ENCODE measurements around the gene CAPN5. TPM values are rescaled to one million over a fixed set of nuclear protein-coding genes. Genes with fewer than 3 reads are reported as not detected.

CAPN5 gene
- total RNA-seq, 3 donors from 2014 or later: 0.29 to 0.68 (median 0.53) TPM

DNA sequence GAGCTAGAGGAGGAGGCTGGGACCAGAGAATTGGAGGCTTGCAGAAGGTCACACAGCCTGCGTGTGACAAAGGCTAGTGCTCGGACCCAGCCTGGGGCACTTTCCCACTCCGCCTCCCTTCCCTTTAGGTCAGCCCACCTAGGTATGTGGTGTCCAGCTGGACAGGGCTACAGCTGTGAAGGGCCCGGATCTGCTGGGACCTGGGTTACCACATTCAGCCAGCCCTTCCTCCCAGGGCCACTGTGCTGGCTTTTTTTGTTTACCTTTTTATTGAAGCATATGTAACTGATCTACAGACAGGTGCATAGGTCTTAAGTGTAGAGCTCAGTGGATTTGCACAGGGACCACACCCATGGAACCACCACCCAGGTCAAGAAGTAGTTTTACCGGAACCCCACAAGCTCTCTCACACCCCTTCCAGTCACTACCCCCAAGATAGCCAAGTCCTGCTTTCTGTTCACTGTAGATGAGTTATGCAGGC is 8.7 kb downstream of the CAPN5 start:
- ATAC-seq (no peak), DNase-seq (no peak)
- H3K36me3 Mint-ChIP-seq (ENCODE audit: insufficient read depth): no peaks in the 10 kb centered on the region

DNA sequence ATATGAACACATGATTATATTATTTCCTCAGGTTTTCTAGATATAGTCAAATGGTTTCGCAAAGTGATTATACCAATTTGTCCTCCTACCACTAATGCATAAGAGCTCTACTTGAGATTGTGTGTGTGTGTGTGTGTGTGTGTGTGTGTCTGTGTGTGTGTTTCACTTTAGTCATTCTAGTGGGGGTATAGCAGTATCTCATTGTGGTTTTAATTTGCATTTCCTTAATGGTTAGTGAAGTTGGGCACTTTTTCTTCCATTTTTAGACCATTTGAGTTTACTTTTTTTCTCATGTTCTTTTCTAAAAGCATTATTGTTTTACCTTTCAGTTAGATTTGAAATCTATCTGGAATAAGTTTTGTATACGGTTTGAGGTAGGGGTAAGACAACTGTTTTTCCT is 12.9 kb downstream of the CAPN5 start:
- no peak for ATAC-seq
- no peak for DNase-seq
- no peaks in the 10 kb centered on the region for H3K9me3 Mint-ChIP-seq
- no peaks in the 10 kb centered on the region for H3K27me3 Mint-ChIP-seq (ENCODE audit: low read depth)
- no peak overlapping the region for H3K4me3 Mint-ChIP-seq
- H3K36me3 Mint-ChIP-seq (ENCODE audit: insufficient read depth): no peaks in the 10 kb centered on the region
- H3K4me1 Mint-ChIP-seq (ENCODE audit: low read depth): peaks cover 15% of the 10 kb centered on the region

More for the DNA sequence above, 8.7 kb downstream of the CAPN5 start:
- Mint-ChIP-seq H3K4me3 (no peak overlapping the region), H3K4me1 (ENCODE audit: low read depth) (peaks cover 15% of the 10 kb centered on the region), H3K27me3 (ENCODE audit: low read depth) (no peaks in the 10 kb centered on the region), H3K9me3 (no peaks in the 10 kb centered on the region)

DNA sequence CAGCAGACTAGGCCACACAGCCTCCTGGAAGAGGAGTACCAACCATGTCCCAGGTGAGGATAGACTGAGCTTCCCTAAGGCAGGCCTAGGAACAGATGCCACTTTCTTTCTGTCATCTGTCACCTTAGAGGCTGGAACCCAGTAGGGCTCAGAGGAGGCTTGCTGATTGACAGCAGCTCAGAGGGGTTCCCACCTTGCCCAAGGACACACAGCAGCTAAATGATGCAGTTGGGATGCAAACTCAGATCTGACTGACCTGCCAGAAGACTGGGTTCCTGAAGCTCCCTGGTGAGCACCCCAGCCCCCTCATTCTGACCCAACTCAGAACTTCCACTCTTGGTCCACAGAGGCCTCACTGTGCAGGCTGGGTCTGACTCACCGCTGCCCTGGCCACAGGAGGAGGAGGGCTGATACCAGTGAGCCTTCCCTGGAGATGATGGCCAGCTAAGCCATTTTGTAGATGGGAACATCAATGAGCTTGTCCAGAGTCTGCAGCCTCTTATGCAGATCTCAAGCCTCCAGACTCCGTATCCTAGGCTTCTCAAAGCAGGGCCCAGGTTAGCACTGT is 14.0 kb downstream of the CAPN5 start:
- no peaks in the 10 kb centered on the region for H3K9me3 Mint-ChIP-seq
- no peak overlapping the region for H3K4me3 Mint-ChIP-seq
- no peaks in the 10 kb centered on the region for H3K36me3 Mint-ChIP-seq (ENCODE audit: insufficient read depth)
- ATAC-seq (no peak), DNase-seq (no peak)
- peaks cover 15% of the 10 kb centered on the region for H3K4me1 Mint-ChIP-seq (ENCODE audit: low read depth)
- no peaks in the 10 kb centered on the region for H3K27me3 Mint-ChIP-seq (ENCODE audit: low read depth)

DNA sequence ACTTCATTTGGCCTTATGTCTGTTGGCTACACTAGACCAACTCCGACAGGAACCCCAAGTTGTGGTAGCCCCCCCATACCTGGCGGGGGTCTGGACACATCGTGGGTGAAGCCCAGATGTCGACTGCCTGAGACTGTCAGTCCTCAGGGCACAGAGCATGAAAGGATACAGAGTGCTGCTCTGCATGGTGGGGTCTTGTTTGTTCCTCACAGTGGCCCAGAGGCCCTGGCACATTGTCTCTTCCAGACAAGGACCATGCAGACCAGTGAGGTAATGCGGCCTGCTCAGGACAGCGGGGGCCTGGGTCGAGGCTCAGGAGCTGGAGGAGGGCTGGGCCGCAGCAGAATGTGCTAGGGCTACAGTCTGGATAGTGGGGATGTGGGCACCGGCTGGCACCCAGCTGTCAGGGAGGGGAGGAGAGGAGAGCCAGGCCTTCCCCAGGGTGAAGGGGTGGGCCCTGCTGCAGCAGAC is 14.6 kb downstream of the CAPN5 start:
- no peak for ATAC-seq
- Mint-ChIP-seq H3K36me3 (ENCODE audit: insufficient read depth) (no peaks in the 10 kb centered on the region), H3K27me3 (ENCODE audit: low read depth) (no peaks in the 10 kb centered on the region), H3K4me1 (ENCODE audit: low read depth) (peaks cover 15% of the 10 kb centered on the region), H3K9me3 (no peaks in the 10 kb centered on the region), H3K4me3 (no peak overlapping the region)
- no peak for DNase-seq

DNA sequence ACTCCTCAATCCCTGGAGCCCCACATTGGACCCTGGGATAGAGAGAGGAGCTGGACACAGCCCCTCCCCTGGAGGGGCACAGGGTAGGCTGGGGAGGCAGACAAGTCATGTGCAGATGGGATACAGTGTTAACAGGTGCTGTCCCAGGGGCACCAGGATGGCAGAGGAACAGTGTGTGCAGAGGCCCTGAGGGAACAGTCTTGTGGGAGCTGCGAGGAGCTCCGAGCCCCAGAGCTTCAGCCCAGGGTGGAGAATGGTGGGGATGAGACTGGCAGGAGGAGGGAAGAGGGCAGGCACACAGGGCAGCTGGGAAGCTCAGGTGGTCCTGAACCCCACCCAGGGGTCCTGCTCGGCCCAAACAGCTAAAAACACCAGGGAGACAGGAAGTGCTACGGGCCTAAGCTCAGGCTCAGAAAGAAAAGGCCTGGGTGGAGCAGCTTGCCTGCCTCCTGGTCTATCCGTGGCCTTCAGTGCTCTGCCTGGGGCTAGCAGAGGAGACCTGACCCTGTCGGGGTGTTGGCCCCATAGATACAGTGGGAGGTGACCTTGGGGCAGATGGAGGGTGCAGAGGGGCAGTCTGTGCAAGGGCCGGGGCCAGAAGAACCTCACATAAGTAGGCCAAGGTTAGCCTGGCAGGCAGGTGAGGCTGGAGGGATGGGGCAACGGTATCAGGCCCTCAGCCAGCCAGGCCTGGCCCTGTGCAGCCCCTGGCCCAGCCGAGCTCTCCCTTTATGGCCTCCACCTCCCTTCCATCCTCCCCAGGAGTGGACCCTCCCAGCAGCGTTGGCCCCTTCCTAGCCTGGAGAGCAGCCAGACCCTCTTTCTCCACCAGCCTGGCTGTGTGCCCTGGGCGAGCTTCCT is 15.4 kb downstream of the CAPN5 start:
- peak; percentile 24 to 32 for ATAC-seq
- Mint-ChIP-seq H3K36me3 (ENCODE audit: insufficient read depth) (no peaks in the 10 kb centered on the region), H3K9me3 (no peaks in the 10 kb centered on the region), H3K4me1 (ENCODE audit: low read depth) (peaks cover 15% of the 10 kb centered on the region), H3K27me3 (ENCODE audit: low read depth) (no peaks in the 10 kb centered on the region), H3K4me3 (peak overlapping the region; percentile 68)
- DNase-seq: no peak

DNA sequence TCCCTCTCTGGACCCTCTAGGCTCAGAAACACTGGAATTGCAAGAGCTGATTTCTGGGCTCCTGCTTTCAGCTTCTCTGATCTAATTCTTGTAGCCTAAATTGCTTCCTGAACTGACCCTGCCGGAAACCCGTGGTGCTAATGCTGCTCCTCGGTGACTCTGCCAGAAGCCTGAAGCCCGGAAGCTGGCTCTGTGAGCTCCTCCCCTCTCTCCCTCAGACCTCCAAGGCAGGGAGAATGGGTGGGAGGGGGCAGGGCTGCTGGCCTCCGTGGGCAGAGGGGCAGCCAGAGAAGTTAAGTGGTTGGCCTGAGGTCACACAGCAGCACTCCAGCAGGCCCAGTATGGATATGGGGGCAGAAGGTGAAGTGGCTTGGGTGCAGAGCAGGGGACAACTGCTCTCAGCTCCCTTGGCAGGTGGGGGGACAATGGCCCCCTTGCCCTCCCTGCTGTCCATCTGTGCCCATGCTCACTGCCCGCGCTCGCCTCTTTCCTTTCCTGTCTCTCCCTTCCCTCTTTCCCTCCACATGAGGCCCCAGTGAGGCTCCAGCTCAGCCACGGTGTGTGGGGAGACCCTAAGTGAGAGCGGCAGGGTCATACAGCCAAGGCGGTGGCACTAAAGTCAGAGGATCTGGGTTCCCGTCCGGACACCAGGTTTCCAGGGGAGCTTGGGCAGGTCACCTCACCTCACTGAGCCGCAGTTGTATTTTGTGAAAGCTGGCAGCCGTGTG is 16.2 kb downstream of the CAPN5 start:
- Mint-ChIP-seq H3K36me3 (ENCODE audit: insufficient read depth) (no peaks in the 10 kb centered on the region), H3K4me3 (peak overlapping the region; percentile 68), H3K9me3 (no peaks in the 10 kb centered on the region), H3K27me3 (ENCODE audit: low read depth) (no peaks in the 10 kb centered on the region), H3K4me1 (ENCODE audit: low read depth) (peaks cover 15% of the 10 kb centered on the region)
- DNase-seq (no peak), ATAC-seq (peak; percentile 90 to 91)

DNA sequence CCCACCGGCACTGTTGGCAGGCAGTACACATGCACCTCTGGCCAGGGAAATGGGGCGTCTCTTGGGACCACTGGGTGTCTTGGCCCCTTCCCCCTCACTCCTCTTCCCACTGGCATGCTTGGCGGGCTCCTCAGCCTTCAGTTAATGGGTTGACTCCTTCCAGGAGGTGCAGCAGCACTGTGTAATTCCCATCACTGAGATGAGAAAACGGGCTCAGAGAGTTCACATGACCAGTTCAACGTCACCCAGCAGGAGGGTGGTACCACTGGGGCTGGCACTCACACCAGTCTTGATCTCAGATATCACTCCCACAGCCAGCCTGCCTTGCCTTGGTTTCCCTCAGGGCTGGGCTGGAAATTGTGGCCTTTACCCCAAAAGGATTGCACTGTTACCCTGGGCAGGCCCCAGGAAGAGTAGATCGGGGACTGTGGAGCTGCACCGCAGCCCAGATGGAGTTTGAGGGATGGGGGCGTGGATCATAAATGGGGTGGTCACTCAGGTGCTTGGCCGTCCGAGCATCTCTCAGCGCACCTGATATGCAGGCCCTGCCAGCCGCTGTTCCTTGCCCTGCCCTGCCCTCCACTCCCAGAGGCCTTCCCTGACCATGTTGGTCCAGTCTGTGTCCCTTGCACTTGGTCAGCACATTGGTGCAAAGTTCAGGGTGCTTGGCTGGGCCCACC is 16.9 kb downstream of the CAPN5 start:
- Mint-ChIP-seq H3K9me3 (no peaks in the 10 kb centered on the region), H3K27me3 (ENCODE audit: low read depth) (no peaks in the 10 kb centered on the region), H3K4me3 (no peak overlapping the region), H3K4me1 (ENCODE audit: low read depth) (peaks cover 15% of the 10 kb centered on the region), H3K36me3 (ENCODE audit: insufficient read depth) (no peaks in the 10 kb centered on the region)
- DNase-seq: no peak
- no peak for ATAC-seq

DNA sequence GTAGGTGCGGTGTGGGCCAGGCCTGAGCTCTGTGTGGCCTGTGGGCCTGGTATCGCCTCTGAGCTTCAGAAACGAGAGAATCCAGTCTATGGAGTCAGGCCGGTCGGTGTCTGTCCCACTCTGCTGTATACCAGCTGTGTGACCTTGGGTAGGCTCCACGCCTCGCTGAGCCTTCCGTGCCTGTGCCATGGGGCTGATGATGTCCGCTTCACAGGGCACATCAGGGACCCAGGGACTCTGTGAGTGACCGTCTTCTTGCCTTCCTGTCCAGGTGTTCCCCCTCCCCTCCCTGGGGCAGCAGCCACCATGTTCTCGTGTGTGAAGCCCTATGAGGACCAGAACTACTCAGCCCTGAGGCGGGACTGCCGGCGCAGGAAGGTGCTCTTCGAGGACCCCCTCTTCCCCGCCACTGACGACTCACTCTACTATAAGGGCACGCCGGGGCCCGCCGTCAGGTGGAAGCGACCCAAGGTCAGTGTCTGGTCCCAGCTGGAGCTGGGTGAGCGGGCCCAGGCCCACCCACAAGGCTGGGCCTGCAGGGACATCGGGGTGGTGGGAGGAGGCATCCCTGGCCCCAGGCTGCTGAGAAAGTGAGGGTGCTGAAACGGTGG is 17.9 kb downstream of the CAPN5 start:
- ATAC-seq (no peak), DNase-seq (no peak)
- H3K27me3 Mint-ChIP-seq (ENCODE audit: low read depth): no peaks in the 10 kb centered on the region

DNA sequence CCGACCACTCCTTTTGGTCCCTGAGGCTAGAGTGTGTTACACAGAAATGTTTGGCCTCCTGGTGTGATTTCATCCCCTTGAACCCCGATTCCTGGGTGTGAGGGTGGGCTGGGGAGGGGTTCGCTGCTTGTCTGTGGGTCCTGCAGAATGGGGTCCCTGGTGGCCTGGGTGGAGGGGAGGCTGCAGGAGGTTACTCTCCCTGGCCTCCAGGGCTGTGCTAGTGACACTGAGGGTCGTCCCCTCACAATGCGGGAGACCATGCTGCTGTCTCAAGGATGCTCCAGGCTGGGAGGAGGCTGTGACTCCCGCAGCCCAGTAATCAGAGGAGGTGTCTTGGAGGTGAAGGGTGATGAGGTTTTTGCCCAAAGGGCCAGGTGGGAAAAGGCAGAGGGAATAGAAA is 18.9 kb downstream of the CAPN5 start:
- no peaks in the 10 kb centered on the region for H3K27me3 Mint-ChIP-seq (ENCODE audit: low read depth)

More for the DNA sequence above, 17.9 kb downstream of the CAPN5 start:
- Mint-ChIP-seq H3K4me3 (no peak overlapping the region), H3K9me3 (no peaks in the 10 kb centered on the region), H3K4me1 (ENCODE audit: low read depth) (peaks cover 15% of the 10 kb centered on the region), H3K36me3 (ENCODE audit: insufficient read depth) (no peaks in the 10 kb centered on the region)

DNA sequence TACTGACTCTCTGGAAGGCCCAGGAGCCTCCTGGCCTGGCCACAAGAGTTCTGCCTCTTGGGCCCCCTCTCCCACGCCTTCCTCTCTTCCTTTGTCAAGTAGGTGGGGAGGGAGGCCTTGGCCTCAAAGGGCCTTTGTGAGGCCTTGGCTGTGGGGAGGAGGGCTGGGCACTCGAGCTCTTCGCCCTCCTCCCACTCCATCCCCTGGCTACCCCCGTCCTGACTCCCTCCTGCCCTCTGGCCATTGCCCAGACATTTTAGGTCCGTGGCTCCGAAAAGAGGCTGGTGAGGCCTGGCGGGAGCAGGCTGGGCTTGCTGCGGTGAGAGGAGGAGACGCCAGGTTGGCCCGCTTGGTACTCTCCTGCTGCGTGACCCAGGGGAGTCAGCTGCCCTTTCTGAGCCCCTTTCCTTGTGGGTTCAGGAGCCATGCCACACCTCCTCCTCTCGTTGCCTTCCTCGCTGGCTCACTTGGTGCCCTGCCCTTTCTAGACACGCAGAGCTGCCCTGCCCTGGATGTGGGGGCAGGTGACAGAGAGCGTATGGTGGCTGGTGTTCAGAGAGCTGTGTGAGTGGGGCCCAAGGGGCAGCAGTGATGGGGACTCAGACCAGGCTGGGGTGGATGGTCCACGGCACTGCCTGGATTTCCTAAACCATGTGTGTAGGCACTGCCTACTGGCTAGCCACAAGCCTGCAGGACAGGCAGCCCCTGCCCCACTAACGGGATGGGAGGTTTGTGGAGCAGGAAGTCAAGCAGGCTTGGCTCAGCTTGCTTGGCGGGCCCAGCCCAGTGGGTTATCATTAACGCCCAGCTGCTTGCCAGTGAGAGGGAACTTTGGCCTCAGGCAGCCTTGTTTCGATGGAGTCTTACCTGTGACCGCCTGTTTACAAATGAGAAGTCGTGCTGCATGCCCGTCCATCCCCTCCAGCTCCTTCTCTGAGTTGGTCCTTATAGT is 20.0 kb downstream of the CAPN5 start:
- DNase-seq (no peak), ATAC-seq (no peak)
- Mint-ChIP-seq H3K4me3 (no peak overlapping the region), H3K27me3 (ENCODE audit: low read depth) (no peaks in the 10 kb centered on the region), H3K36me3 (ENCODE audit: insufficient read depth) (no peaks in the 10 kb centered on the region), H3K9me3 (no peaks in the 10 kb centered on the region), H3K4me1 (ENCODE audit: low read depth) (peaks cover 15% of the 10 kb centered on the region)

More for the DNA sequence above, 18.9 kb downstream of the CAPN5 start:
- Mint-ChIP-seq H3K9me3 (no peaks in the 10 kb centered on the region), H3K4me3 (no peak overlapping the region), H3K4me1 (ENCODE audit: low read depth) (peaks cover 15% of the 10 kb centered on the region), H3K36me3 (ENCODE audit: insufficient read depth) (no peaks in the 10 kb centered on the region)
- ATAC-seq (no peak), DNase-seq (no peak)

DNA sequence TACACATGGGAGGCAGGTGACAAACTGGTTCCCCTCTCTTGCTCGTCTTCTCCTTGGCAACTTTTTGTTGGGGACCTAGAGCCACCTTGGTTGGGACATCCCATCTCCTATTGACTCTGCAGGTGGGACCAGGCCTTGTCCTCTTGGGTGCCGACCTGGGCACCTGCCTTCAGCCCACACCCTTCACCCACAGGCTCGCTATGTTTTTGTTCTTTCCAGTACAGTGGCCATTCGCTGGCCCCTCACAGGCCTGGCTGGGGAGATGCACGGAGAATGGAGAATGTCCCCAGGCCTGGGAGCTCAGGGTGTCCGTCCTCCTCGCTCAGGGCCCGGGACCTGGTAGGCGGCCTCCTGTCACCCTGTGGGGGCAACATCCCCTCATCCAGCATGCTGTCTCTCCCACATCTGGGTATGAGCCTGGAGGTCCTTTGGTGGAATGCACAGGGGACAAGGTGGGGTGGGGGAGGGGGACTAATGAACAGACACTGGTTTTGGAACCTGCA is 21.0 kb downstream of the CAPN5 start:
- ATAC-seq (no peak), DNase-seq (no peak)
- no peak overlapping the region for H3K4me3 Mint-ChIP-seq
- peaks cover 6% of the 10 kb centered on the region for H3K4me1 Mint-ChIP-seq (ENCODE audit: low read depth)
- no peaks in the 10 kb centered on the region for H3K36me3 Mint-ChIP-seq (ENCODE audit: insufficient read depth)
- no peaks in the 10 kb centered on the region for H3K9me3 Mint-ChIP-seq
- no peaks in the 10 kb centered on the region for H3K27me3 Mint-ChIP-seq (ENCODE audit: low read depth)

DNA sequence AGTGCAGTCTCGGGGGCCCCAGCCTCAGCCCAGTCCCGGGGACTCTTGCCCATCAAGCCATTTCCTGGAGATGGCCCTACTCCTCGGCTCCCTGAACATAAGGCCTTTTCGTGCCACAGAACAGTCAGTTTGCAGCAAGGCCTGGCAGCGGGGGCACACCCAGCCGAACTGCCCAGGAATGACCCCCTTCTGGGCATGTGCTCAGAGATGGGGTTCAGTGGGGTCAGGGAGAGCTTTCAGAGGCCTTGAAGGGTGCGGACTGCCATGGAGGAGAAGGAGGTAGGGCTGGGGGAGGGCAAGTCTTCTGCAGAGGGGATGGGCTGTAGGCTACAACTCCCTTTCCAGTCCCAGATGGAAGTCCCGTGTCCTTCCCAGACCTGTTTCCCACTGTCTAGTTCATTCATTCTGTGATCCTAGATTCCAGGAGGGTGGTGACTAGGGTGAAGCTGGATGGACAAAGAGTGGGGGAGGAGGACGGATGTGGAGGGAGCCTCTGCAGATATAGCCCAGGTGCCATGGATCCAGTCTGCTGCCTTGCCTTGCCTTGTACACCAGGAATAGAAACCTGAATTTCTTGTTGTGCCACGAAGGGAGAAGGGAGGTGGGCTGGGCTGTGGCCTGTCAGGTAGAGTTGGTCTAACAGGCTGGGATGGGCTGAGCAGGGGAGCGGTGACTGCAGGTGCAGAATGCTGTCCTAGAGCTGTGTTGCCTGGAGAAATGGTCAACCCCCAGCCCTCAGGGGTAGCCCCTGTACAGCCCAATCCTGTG is 21.6 kb downstream of the CAPN5 start:
- Mint-ChIP-seq H3K4me3 (no peak overlapping the region), H3K27me3 (ENCODE audit: low read depth) (no peaks in the 10 kb centered on the region), H3K4me1 (ENCODE audit: low read depth) (no peaks in the 10 kb centered on the region), H3K9me3 (no peaks in the 10 kb centered on the region), H3K36me3 (ENCODE audit: insufficient read depth) (no peaks in the 10 kb centered on the region)
- no peak for ATAC-seq
- no peak for DNase-seq
